PC-3 (cell line): Measurements from ENCODE around the gene STAP1. TPM values are rescaled to one million over a fixed set of nuclear protein-coding genes. Genes with fewer than 3 reads are reported as not detected.

Experiments
- ATAC-seq: fragments of 200-7000 bp; cut with Tn5 transposase; 2 replicates; pipeline ENCODE4 v1.9.1; 2020; ENCODE audit warnings: mild to moderate bottlenecking, moderate library complexity
- BruUV-seq: library from RNA; stranded (reverse); fragments of 400-500 nt; replicated peaks from 2 replicates; lab custom pipeline; 2021; lab: Mats Ljungman, UMichigan
- CTCF ChIA-PET: fragments of 300-600 bp; sonication (Branson Sonifier 250); formaldehyde crosslinking; loops from one replicate; lab custom pipeline; 2022; ENCODE audit warnings: antibody characterized with exemption; lab: Charles Lee
- POLR2A ChIA-PET: fragments of 300-600 bp; sonication (Branson Sonifier 250); formaldehyde crosslinking; loops from one replicate; lab custom pipeline; 2022; ENCODE audit warnings: antibody characterized with exemption; ENCODE audit not compliant: unreplicated experiment; lab: Charles Lee
- DNase-seq: peaks from one replicate; pipeline ENCODE4 v3.0.0-alpha.2; 2015
- H2AFZ ChIP-seq: fragments of 300-600 bp; sonication (generic); 2 replicates; pipeline ENCODE4 v1.6.0; 2016; ENCODE audit warnings: antibody characterized with exemption, low read length
- H3F3A ChIP-seq: fragments of 300-600 bp; sonication (generic); one replicate; pipeline ENCODE4 v1.6.0; 2017; ENCODE audit warnings: antibody characterized with exemption, low read length, control low read depth, mild to moderate bottlenecking; ENCODE audit not compliant: unreplicated experiment
- H3K27ac ChIP-seq: fragments of 300-600 bp; sonication (generic); 2 replicates; pipeline ENCODE4 v1.5.1; 2016; ENCODE audit warnings: mild to moderate bottlenecking, low read length
- H3K27me3 ChIP-seq: fragments of 300-600 bp; sonication (generic); 2 replicates; pipeline ENCODE4 v1.6.1; 2016; ENCODE audit warnings: low read length, mixed read lengths
- H3K36me3 ChIP-seq: fragments of 300-600 bp; sonication (generic); 2 replicates; pipeline ENCODE4 v1.6.1; 2016; ENCODE audit warnings: low read depth, mixed run types, low read length, mixed read lengths
- H3K4me1 ChIP-seq: fragments of 300-600 bp; sonication (generic); 2 replicates; pipeline ENCODE4 v1.5.1; 2016; ENCODE audit warnings: low read length; ENCODE audit not compliant: insufficient read depth
- H3K4me2 ChIP-seq: fragments of 300-600 bp; sonication (generic); 2 replicates; pipeline ENCODE4 v1.6.0; 2016; ENCODE audit warnings: low read length
- H3K4me3 ChIP-seq: fragments of 300-600 bp; sonication (generic); 2 replicates; pipeline ENCODE4 v1.5.1; 2016; ENCODE audit warnings: mild to moderate bottlenecking, low read length, mixed read lengths
- H3K79me2 ChIP-seq: fragments of 300-600 bp; sonication (generic); 2 replicates; pipeline ENCODE4 v1.6.1; 2017; ENCODE audit warnings: low read length, mixed read lengths
- H3K9ac ChIP-seq: fragments of 300-600 bp; sonication (generic); 2 replicates; pipeline ENCODE4 v1.6.0; 2016; ENCODE audit warnings: mild to moderate bottlenecking, low read length
- H3K9me2 ChIP-seq: fragments of 300-600 bp; sonication (generic); replicated peaks from 2 replicates; pipeline ENCODE4 v1.6.1; 2016; ENCODE audit warnings: mixed run types, low read length, mixed read lengths
- H3K9me3 ChIP-seq: fragments of 300-600 bp; sonication (generic); 2 replicates; pipeline ENCODE4 v1.6.1; 2016; ENCODE audit warnings: low read length, mixed read lengths
- H4K20me1 ChIP-seq: fragments of 300-600 bp; sonication (generic); 2 replicates; pipeline ENCODE4 v1.6.1; 2016; ENCODE audit warnings: low read length, mixed read lengths
- CTCF ChIP-seq: fragments of 300-600 bp; sonication (generic); conservative IDR thresholded peaks from 2 replicates; pipeline ENCODE4 v1.5.1; 2017; ENCODE audit warnings: antibody characterized with exemption, low read depth, mild to moderate bottlenecking, low read length
- EZH2 ChIP-seq: fragments of 300-600 bp; sonication (generic); IDR thresholded peaks from one replicate; pipeline ENCODE4 v1.6.1; 2017; ENCODE audit warnings: antibody characterized with exemption, mild to moderate bottlenecking, low read length; ENCODE audit not compliant: unreplicated experiment
- EZH2phosphoT487 ChIP-seq: fragments of 300-600 bp; sonication (generic); IDR thresholded peaks from 2 replicates; pipeline ENCODE4 v1.6.1; 2018; ENCODE audit warnings: mild to moderate bottlenecking, antibody characterized with exemption, low read length, borderline replicate concordance
- intact Hi-C: fragments of 100-400 bp; cut with micrococcal nuclease; formaldehyde crosslinking; loops from 2 replicates; pipeline ENCODE4 v1.9.0; 2023
- total RNA-seq: library from RNA; depleted of rRNA; stranded (reverse); fragments of >200 nt; gene quantifications from 2 replicates; pipeline ENCODE4 v1.2.3, GENCODE V29; 2014

STAP1 gene
- total RNA-seq, 1 experiment from 2014 or later, result not detected

DNA sequence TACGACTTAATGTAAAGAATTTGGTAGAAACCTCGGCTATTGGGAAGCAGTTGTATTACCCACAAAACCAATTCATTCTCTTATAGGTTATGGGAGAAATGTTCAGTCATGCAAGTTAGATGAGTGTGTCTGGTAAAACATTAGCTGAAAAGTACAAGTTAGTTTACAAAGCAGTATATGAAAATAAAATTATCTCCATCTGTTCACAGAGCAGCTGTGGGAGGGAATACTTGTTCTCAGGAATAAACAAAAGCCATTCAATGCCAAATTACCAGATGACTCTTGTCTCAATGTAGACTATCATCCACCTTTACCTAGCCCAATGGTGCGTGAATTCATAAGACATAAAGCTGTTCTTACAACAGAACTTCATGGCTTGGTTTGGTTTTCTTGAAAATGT is 28.6 kb downstream of the STAP1 start:
- intact Hi-C loops, result no loop called here
- no peak for DNase-seq
- Histone ChIP-seq H3K27ac (no peak overlapping the region), H3K9ac (no peak overlapping the region), H3K79me2 (no peaks in the 10 kb centered on the region), H3K4me3 (no peak overlapping the region), H3K27me3 (peaks cover 8% of the 10 kb centered on the region; the same call in 1 of the 2 replicates), H3K4me1 (no peaks in the 10 kb centered on the region), H3K9me2 (0 out of 2 replicates have a peak, but pooled peaks cover 3% of the 10 kb centered on the region), H4K20me1 (no peaks in the 10 kb centered on the region), H3F3A (no peaks in the 10 kb centered on the region), H3K36me3 (no peaks in the 10 kb centered on the region), H3K4me2 (no peak overlapping the region), H2AFZ (no peak overlapping the region), H3K9me3 (no peaks in the 10 kb centered on the region)
- ChIA-PET POLR2A (no interaction called here), CTCF (interaction anchor here (0.6 kb wide), 1 partner anchor 179 kb away, joined by 3 read pairs; no protein-coding TSS in a partner anchor)
- no peak for ATAC-seq
- no TSS peak for BruUV-seq
- no peak for TF ChIP-seq EZH2phosphoT487
- TF ChIP-seq CTCF, result no peak
- no peak for TF ChIP-seq EZH2

GRCh38 chr4:67593741-67594175 is 35.2 kb downstream of the STAP1 start:
- no TSS peak for BruUV-seq
- Histone ChIP-seq H3K27ac (no peak overlapping the region), H3F3A (no peaks in the 10 kb centered on the region), H3K4me1 (no peaks in the 10 kb centered on the region), H4K20me1 (no peaks in the 10 kb centered on the region), H3K36me3 (no peaks in the 10 kb centered on the region), H3K9ac (no peak overlapping the region), H3K9me2 (no peaks in the 10 kb centered on the region), H3K4me3 (no peak overlapping the region), H2AFZ (no peak overlapping the region), H3K79me2 (no peaks in the 10 kb centered on the region), H3K9me3 (no peaks in the 10 kb centered on the region), H3K27me3 (0 out of 2 replicates have a peak, but pooled peaks cover 3% of the 10 kb centered on the region), H3K4me2 (no peak overlapping the region)
- no peak for DNase-seq
- POLR2A ChIA-PET, result no interaction called here
- no peak for ATAC-seq
- intact Hi-C loops, result no loop called here
- CTCF ChIA-PET, result no interaction called here
- no peak for TF ChIP-seq EZH2phosphoT487
- no peak for TF ChIP-seq EZH2
- no peak for TF ChIP-seq CTCF

DNA sequence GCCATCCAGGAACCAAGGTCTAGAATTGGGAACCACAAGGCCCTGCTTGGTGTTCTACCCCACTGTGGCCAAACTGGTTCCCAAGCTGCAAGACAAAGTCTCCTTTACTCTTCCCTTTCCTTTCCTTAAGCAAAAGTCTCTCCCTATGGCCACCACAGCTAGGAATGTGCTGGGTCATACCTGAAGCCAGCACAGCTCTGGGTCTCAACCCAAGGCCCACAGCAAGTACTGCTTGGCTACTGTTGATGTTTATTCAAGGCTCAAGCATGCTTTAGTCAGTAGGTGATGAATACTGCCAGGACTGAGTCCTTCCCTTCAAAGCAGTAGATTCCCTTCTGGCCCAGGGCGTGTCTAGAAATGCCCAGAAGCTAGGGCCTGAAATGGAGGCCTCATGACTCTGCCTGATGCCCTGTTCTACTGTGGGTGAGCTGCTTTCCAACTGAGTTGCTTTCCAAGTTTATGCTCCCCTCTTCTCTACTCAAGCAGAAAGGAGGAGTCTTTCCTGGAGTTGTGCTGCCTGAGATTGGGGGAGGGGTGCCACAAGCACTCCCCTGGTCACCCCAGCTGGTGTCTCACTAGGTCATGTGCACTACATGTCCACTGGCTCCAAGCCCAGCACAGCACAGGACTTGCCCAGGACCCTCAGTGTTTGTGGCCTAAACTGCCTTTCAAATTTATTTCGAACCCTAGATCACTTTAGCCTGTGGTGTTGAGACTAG is 44.9 kb downstream of the STAP1 start:
- ATAC-seq, result peak; percentile 13; the same call in 1 of the 2 replicates
- no peaks in the 10 kb centered on the region for H3K9me2 ChIP-seq
- no peaks in the 10 kb centered on the region for H3F3A ChIP-seq
- no peaks in the 10 kb centered on the region for H3K36me3 ChIP-seq
- H3K9me3 ChIP-seq, result no peaks in the 10 kb centered on the region
- intact Hi-C loops, result no loop called here
- ChIA-PET POLR2A (no interaction called here), CTCF (no interaction called here)
- H3K4me3 ChIP-seq, result no peak overlapping the region
- no peaks in the 10 kb centered on the region for H3K27me3 ChIP-seq
- no peaks in the 10 kb centered on the region for H4K20me1 ChIP-seq
- H3K4me2 ChIP-seq, result no peak overlapping the region
- H3K27ac ChIP-seq, result no peak overlapping the region
- no peak overlapping the region for H3K9ac ChIP-seq
- H3K4me1 ChIP-seq, result no peaks in the 10 kb centered on the region
- no peak overlapping the region for H2AFZ ChIP-seq
- TF ChIP-seq EZH2, result no peak
- TF ChIP-seq EZH2phosphoT487, result no peak
- no TSS peak for BruUV-seq
- no peak for DNase-seq
- H3K79me2 ChIP-seq, result no peaks in the 10 kb centered on the region
